HepG2 (cell line): ENCODE measurements around the gene TEX19. TPM values are rescaled to one million over a fixed set of nuclear protein-coding genes. Genes with fewer than 3 reads are reported as not detected.

Source experiments
- CREB3 ChIP-seq: sonication (generic); formaldehyde crosslinking; IDR thresholded peaks from 2 replicates; pipeline ENCODE4 v1.5.0; 2020; ENCODE audit warnings: missing genetic modification reagents
- FOSL1 ChIP-seq: sonication (generic); formaldehyde crosslinking; IDR thresholded peaks from 2 replicates; pipeline ENCODE4 v1.9.0; 2021; ENCODE audit warnings: missing genetic modification reagents, borderline replicate concordance
- HNF4G ChIP-seq, 2 experiments: sonication (generic) in 1 of 2; formaldehyde crosslinking in 1 of 2; IDR thresholded peaks; 2 replicates each; pipeline versions ENCODE4 v1.4.0 to v1.6.1; 2011 to 2020; ENCODE audit warnings: borderline replicate concordance in 2 of 2, low read depth in 2 of 2, mild to moderate bottlenecking in 2 of 2, low read length in 1 of 2, missing genetic modification reagents in 1 of 2, moderate library complexity in 1 of 2
- JUND ChIP-seq: sonication (generic); formaldehyde crosslinking; IDR thresholded peaks from 2 replicates; pipeline ENCODE4 v1.8.0; 2022; ENCODE audit warnings: mild to moderate bottlenecking, missing genetic modification reagents
- KAT2B ChIP-seq: fragments of 150-350 bp; IDR thresholded peaks from 2 replicates; pipeline ENCODE4 v1.6.1; 2014; ENCODE audit warnings: low read depth, low read length, borderline replicate concordance
- KLF16 ChIP-seq, 2 experiments: sonication (generic) in 1 of 2; formaldehyde crosslinking in 1 of 2; IDR thresholded peaks; 2 replicates each; pipeline versions ENCODE4 v1.6.1 to v1.8.0; 2016 to 2023; ENCODE audit warnings: missing genetic modification reagents in 2 of 2, missing compliant biosample characterization in 1 of 2
- MYC ChIP-seq: sonication (generic); formaldehyde crosslinking; IDR thresholded peaks from 2 replicates; pipeline ENCODE4 v1.9.0; 2021; ENCODE audit warnings: missing genetic modification reagents, borderline replicate concordance
- PCBP1 ChIP-seq: fragments of 200-400 bp; formaldehyde crosslinking; IDR thresholded peaks from 2 replicates; pipeline ENCODE4 v1.6.1; 2017; ENCODE audit warnings: mild to moderate bottlenecking, low read depth, low read length, borderline replicate concordance
- TAF1 ChIP-seq: sonication (generic); formaldehyde crosslinking; IDR thresholded peaks from 2 replicates; pipeline ENCODE4 v1.4.0; 2020; ENCODE audit warnings: missing genetic modification reagents
- U2AF2 ChIP-seq: fragments of 200-400 bp; formaldehyde crosslinking; IDR thresholded peaks from 2 replicates; pipeline ENCODE4 v1.6.1; 2017; ENCODE audit warnings: low read depth, mild to moderate bottlenecking, low read length
- ZNF574 ChIP-seq: sonication (generic); formaldehyde crosslinking; IDR thresholded peaks from 2 replicates; pipeline ENCODE4 v1.4.0; 2020; ENCODE audit warnings: missing genetic modification reagents
- ZNF646 ChIP-seq: sonication (generic); formaldehyde crosslinking; IDR thresholded peaks from 2 replicates; pipeline ENCODE4 v1.9.0; 2021; ENCODE audit warnings: mild to moderate bottlenecking, missing genetic modification reagents
- ZNF674 ChIP-seq: sonication (generic); formaldehyde crosslinking; IDR thresholded peaks from 2 replicates; pipeline ENCODE4 v1.5.0; 2020; ENCODE audit warnings: low read depth, mild to moderate bottlenecking, missing genetic modification reagents
- ZNF709 ChIP-seq: sonication (generic); formaldehyde crosslinking; IDR thresholded peaks from 2 replicates; pipeline ENCODE4 v1.5.0; 2020; ENCODE audit warnings: mild to moderate bottlenecking, missing genetic modification reagents
- polyA plus RNA-seq, 8 experiments: library from polyadenylated mRNA; depleted of rRNA in 3 of 8; stranded (reverse) in 7 of 8; unstranded in 1 of 8; fragments of >200 nt; fragmentation: Illumina TruSeq in 4 of 8; extraction: Trizol in 4 of 8; gene quantifications; 2 replicates each; pipeline versions ENCODE4 v1.2.1 to v1.2.3, GENCODE V29; 2011 to 2016; ENCODE audit warnings: low read depth in 4 of 8, missing spikeins in 1 of 8, mixed read lengths in 1 of 8; ENCODE audit not compliant: insufficient read depth in 1 of 8
- total RNA-seq, 5 experiments: library from RNA; depleted of rRNA; stranded (reverse); fragments of >200 nt; fragmentation: Illumina TruSeq; extraction: Trizol; gene quantifications; 2 replicates each; pipeline ENCODE4 v1.2.3, GENCODE V29; 2016; ENCODE audit warnings: low read depth in 1 of 5

Gene TEX19
- total and polyA plus RNA-seq, 2 of the 13 experiments (the other 11 are each of a cell fraction or from before 2014, with no cell fraction given) = 1.3 to 6.0 TPM

GRCh38 chr17:82370471-82371332, 11.7 kb downstream of the TEX19 start (continued):
- TF ChIP-seq ZNF646 (CRISPR knock-in tag) (no peak), PCBP1 (no peak), KAT2B (no peak), ZNF674 (CRISPR knock-in tag) (no peak), FOSL1 (CRISPR knock-in tag) (no peak), JUND (CRISPR knock-in tag) (0 out of 2 replicates have a peak, but pooled peaks have one; percentile 71), HNF4G (IDR thresholded peaks at IDR 0.05; ENCODE audit: borderline replicate concordance, low read depth, low read length) (peak; percentile 71), HNF4G (CRISPR knock-in tag; IDR thresholded peaks at IDR 0.05; ENCODE audit: borderline replicate concordance, low read depth) (peak; percentile 58; the same call in 1 of the 2 replicates), U2AF2 (no peak), CREB3 (CRISPR knock-in tag) (0 out of 2 replicates have a peak, but pooled peaks have one; percentile 86), ZNF574 (CRISPR knock-in tag) (peak; percentile 82), KLF16 (CRISPR knock-in tag; IDR thresholded peaks at IDR 0.05) (peak in 1 of 2 experiments; percentile 86; a peak in 2 of 4 replicates), MYC (CRISPR knock-in tag) (peak; percentile 91), ZNF709 (CRISPR knock-in tag) (peak; percentile 96), TAF1 (CRISPR knock-in tag) (no peak; the same call in 1 of the 2 replicates)
